ENCODE measurements around the gene CFHR5.

DNA sequence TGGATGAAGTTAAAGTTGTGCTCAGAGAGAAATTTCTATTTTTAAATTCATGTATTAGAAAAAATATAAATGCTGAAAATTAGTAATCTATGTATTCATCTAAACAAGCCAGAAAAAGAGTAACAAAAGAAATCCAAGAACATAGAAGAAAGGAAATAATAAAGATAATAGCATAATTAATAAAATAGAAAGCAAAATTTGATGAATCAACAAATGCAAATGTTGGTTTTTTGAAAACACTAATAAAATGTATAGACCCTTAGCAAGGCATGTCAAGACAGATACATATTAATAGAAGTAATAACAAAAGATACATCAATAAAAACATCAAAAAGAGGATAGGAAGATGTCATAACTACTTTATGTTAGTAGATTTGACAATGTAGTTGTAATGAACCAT, 71.7 kb downstream of the CFHR5 start:
- TF ChIP-seq, protein P1, sequence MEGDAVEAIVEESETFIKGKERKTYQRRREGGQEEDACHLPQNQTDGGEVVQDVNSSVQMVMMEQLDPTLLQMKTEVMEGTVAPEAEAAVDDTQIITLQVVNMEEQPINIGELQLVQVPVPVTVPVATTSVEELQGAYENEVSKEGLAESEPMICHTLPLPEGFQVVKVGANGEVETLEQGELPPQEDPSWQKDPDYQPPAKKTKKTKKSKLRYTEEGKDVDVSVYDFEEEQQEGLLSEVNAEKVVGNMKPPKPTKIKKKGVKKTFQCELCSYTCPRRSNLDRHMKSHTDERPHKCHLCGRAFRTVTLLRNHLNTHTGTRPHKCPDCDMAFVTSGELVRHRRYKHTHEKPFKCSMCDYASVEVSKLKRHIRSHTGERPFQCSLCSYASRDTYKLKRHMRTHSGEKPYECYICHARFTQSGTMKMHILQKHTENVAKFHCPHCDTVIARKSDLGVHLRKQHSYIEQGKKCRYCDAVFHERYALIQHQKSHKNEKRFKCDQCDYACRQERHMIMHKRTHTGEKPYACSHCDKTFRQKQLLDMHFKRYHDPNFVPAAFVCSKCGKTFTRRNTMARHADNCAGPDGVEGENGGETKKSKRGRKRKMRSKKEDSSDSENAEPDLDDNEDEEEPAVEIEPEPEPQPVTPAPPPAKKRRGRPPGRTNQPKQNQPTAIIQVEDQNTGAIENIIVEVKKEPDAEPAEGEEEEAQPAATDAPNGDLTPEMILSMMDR (IDR thresholded peaks at IDR 0.05) = no peak
- no peak for TF ChIP-seq POLR2AphosphoS5 (IDR thresholded peaks at IDR 0.05)

Data from suprapubic skin (tissue), 3 donors.